ENCODE results near the gene SWAP70.
"Not testable (repeated sequence)": the region's sequence is repeated elsewhere in the genome, so short reads cannot be mapped to it uniquely, and the experiment has no call there.

The SWAP70 gene

GRCh38 chr11:9739123-9739900 is 75.4 kb downstream of the SWAP70 start:
- no peak overlapping the region for H3K4me3 ChIP-seq (ENCODE audit: low read depth, low read length)
- TF ChIP-seq CTCF (IDR thresholded peaks at IDR 0.05; ENCODE audit: low read depth, low read length, missing control alignments) = no peak
- DNase-seq (ENCODE audit: low read depth) = no peak
- in situ Hi-C loops (cut with HindIII; ENCODE audit: low sequenced_read_pairs) = no loop called here

GRCh38 chr11:9740202-9740883 is 76.5 kb downstream of the SWAP70 start:
- no peak for DNase-seq (ENCODE audit: low read depth)
- no peak overlapping the region for H3K4me3 ChIP-seq (ENCODE audit: low read depth, low read length)
- in situ Hi-C loops (cut with HindIII; ENCODE audit: low sequenced_read_pairs) = loop anchor here (10.0 kb wide), 1 partner anchor 66 kb away; no protein-coding TSS in a partner anchor
- TF ChIP-seq CTCF (IDR thresholded peaks at IDR 0.05; ENCODE audit: low read depth, low read length, missing control alignments) = no peak

- in situ Hi-C loops (cut with HindIII; ENCODE audit: low sequenced_read_pairs) = loop anchor here (10.0 kb wide), 1 partner anchor 66 kb away; no protein-coding TSS in a partner anchor
- TF ChIP-seq CTCF (IDR thresholded peaks at IDR 0.05; ENCODE audit: low read depth, low read length, missing control alignments) = no peak
- DNase-seq (ENCODE audit: low read depth) = no peak
- H3K4me3 ChIP-seq (ENCODE audit: low read depth, low read length) = no peak overlapping the region
Measured at GRCh38 chr11:9741260-9741659, 77.4 kb downstream of the SWAP70 start.

- DNase-seq (ENCODE audit: low read depth); H3K4me3 ChIP-seq (ENCODE audit: low read depth, low read length): not testable (repeated sequence)
- in situ Hi-C loops (cut with HindIII; ENCODE audit: low sequenced_read_pairs) = loop anchor here (10.0 kb wide), 1 partner anchor 69 kb away; no protein-coding TSS in a partner anchor
Measured at GRCh38 chr11:9743512-9743911, 79.6 kb downstream of the SWAP70 start.

GRCh38 chr11:9745411-9746211 is 81.7 kb downstream of the SWAP70 start:
- in situ Hi-C loops (cut with HindIII; ENCODE audit: low sequenced_read_pairs) = loop anchor here (10.0 kb wide), 1 partner anchor 71 kb away; no protein-coding TSS in a partner anchor
- H3K4me3 ChIP-seq (ENCODE audit: low read depth, low read length) = no peak overlapping the region
- no peak for TF ChIP-seq CTCF (IDR thresholded peaks at IDR 0.05; ENCODE audit: low read depth, low read length, missing control alignments)
- DNase-seq (ENCODE audit: low read depth) = no peak

- DNase-seq (ENCODE audit: low read depth) = no peak
- TF ChIP-seq CTCF (IDR thresholded peaks at IDR 0.05; ENCODE audit: low read depth, low read length, missing control alignments) = no peak
- in situ Hi-C loops (cut with HindIII; ENCODE audit: low sequenced_read_pairs) = loop anchor here (10.0 kb wide), 1 partner anchor 72 kb away; no protein-coding TSS in a partner anchor
- H3K4me3 ChIP-seq (ENCODE audit: low read depth, low read length) = no peak overlapping the region
Measured at GRCh38 chr11:9747229-9747628, 83.4 kb downstream of the SWAP70 start.
